ENCODE results near the gene RNF212B. TPM values are rescaled to one million over a fixed set of nuclear protein-coding genes. Genes with fewer than 3 reads are reported as not detected.

Gene RNF212B
- total and polyA plus RNA-seq, 2 of the 13 experiments (the other 11 are each of a cell fraction or from before 2014, with no cell fraction given), result 0.05 TPM; not detected in 1

- TF ChIP-seq TP53 (CRISPR knock-in tag; conservative IDR thresholded peaks at IDR 0.05) (peak; percentile 35; the same call in 1 of the 2 replicates), SRY (CRISPR knock-in tag; IDR thresholded peaks at IDR 0.05) (peak; percentile 93), CSRNP1 (CRISPR knock-in tag; IDR thresholded peaks at IDR 0.05) (no peak), SETDB1 (CRISPR knock-in tag; IDR thresholded peaks at IDR 0.05; ENCODE audit: borderline replicate concordance) (no peak), RAD21 (CRISPR knock-in tag; IDR thresholded peaks at IDR 0.05) (peak; percentile 9; the same call in 1 of the 2 replicates), CEBPG (CRISPR knock-in tag; IDR thresholded peaks at IDR 0.05) (no peak), CC2D1A (CRISPR knock-in tag; IDR thresholded peaks at IDR 0.05) (no peak), ZBTB43 (CRISPR knock-in tag; conservative IDR thresholded peaks at IDR 0.05) (no peak; the same call in 1 of the 2 replicates), ZNF724P (CRISPR knock-in tag; IDR thresholded peaks at IDR 0.05; ENCODE audit: borderline replicate concordance) (no peak), ZNF296 (CRISPR knock-in tag; conservative IDR thresholded peaks at IDR 0.05) (no peak), ZNF660 (CRISPR knock-in tag; IDR thresholded peaks at IDR 0.05; ENCODE audit: borderline replicate concordance, low read depth) (no peak), ZEB1 (IDR thresholded peaks at IDR 0.05; ENCODE audit: insufficient replicate concordance, low read depth) (no peak), ZNF557 (CRISPR knock-in tag; IDR thresholded peaks at IDR 0.05) (no peak; the same call in none of the 2 replicates), SIX1 (CRISPR knock-in tag; IDR thresholded peaks at IDR 0.05; ENCODE audit: borderline replicate concordance) (no peak), HOXA7 (CRISPR knock-in tag; IDR thresholded peaks at IDR 0.05) (no peak), CHCHD3 (CRISPR knock-in tag; IDR thresholded peaks at IDR 0.05) (no peak), KDM1A (CRISPR knock-in tag; IDR thresholded peaks at IDR 0.05) (no peak), ZNF556 (CRISPR knock-in tag; IDR thresholded peaks at IDR 0.05; ENCODE audit: borderline replicate concordance) (no peak), ZBTB38 (CRISPR knock-in tag; IDR thresholded peaks at IDR 0.05) (peak; percentile 62), ZNF317 (CRISPR knock-in tag; IDR thresholded peaks at IDR 0.05) (no peak; the same call in 1 of the 2 replicates), ZNF12 (CRISPR knock-in tag; IDR thresholded peaks at IDR 0.05) (peak; percentile 22; the same call in 1 of the 2 replicates), REST (IDR thresholded peaks at IDR 0.05; ENCODE audit: borderline replicate concordance in 1 of 2, low read depth in 1 of 2, low read length in 2 of 2) (peak in 1 of 2 experiments; percentile 33; a peak in 1 of 4 replicates), PHF20 (CRISPR knock-in tag; IDR thresholded peaks at IDR 0.05) (no peak), ZSCAN29 (CRISPR knock-in tag; conservative IDR thresholded peaks at IDR 0.05) (no peak; the same call in 1 of the 2 replicates)
Measured at GRCh38 chr14:23321572-23322547, 84.1 kb downstream of the RNF212B start (continued).

Measured in HepG2 (cell line).